RKO (cell line): ENCODE results near the gene CHN2.

ENCODE experiments used
- DNase-seq: peaks from one replicate; pipeline ENCODE4 v3.0.0-alpha.2; 2016; ENCODE audit warnings: low spot score

CHN2 gene

GRCh38 chr7:29335188-29336083 lies 140.9 kb downstream of the CHN2 start:
- no peak for DNase-seq

DNA sequence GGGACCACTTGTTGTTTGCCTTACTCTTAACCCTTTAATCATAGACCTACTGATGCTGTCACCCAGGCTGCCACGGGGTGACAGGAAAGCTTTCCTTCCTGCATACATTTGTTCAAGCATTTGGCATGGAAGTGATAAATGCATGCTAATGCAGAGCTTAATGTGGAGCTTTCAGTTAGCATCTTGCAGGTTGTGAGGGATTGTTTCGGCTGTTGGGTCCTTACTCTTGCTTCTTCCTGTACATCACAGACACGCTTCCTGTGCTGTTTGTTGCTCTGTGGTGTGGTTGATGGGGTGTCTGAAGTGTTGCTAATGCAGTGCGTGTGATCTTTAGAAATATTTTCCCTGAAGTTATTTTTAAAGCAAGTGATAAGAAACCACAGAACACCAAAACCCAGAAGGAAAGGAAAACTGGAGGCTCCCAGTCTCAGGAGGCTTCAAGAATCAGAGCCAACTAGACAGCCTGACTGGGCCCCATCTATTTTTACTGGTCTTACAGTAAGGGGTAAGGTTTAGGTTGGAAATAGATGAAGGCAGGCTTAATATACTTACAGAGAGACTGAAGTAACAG lies 143.1 kb downstream of the CHN2 start:
- no peak for DNase-seq

- DNase-seq, result no peak
These were observed 146.1 kb downstream of the CHN2 start for GRCh38 chr7:29340696-29341095.

GRCh38 chr7:29341156-29341555 lies 146.6 kb downstream of the CHN2 start:
- no peak for DNase-seq

- no peak for DNase-seq
These were observed 148.2 kb downstream of the CHN2 start for GRCh38 chr7:29342761-29343160.

DNA sequence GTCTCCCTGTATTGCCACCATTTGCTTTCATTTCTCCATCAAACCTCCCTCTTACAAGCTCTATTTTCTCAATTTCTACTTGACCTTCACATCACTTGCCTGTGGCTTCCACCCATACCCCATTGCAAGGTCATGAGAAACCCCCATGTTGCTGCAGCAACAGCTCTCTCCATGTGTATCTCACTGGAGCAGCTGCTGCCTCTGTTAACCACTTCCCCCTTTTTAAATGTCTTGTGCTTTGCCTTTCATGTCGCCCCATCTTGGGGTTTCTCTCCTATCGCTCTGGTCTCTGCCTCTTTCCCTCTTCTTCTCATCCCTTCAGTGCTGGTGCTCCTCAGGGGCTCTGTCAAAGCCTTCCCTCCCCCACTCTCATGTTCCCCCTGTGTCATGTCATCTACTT lies 148.8 kb downstream of the CHN2 start:
- DNase-seq, result no peak

DNA sequence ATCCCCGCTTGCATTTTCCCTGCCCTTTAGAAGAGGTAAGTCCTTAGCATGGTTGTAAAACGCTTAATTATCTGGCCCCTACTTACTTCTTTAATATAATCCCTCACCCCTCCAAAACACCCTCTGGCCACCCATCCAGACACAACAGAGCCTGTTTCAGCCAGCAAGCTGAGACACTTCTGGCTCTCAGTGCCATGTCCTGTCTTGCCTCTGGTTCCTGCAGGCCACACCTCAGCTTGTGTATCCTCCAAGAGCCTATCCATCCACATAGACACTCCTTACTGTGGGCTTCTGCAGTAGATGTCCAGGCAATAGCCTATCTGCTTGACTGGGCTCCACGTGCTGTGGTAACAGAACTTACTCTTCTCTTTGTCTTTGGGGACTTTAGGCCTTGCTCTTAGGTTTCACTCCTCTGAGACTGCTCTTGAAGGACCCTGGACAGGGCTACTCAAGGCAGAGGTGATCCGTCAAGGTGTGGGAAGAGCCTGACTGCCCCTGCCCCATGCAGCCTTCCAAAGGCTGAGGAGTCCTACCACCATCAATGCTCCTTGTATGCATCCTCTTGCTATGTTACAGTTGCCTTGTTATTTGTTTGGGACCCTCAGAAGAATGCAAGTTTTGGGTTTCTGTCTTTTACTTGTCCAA lies 149.9 kb downstream of the CHN2 start:
- no peak for DNase-seq

- peak; percentile 7 for DNase-seq
These were observed 151.0 kb downstream of the CHN2 start for GRCh38 chr7:29345590-29345989.

DNA sequence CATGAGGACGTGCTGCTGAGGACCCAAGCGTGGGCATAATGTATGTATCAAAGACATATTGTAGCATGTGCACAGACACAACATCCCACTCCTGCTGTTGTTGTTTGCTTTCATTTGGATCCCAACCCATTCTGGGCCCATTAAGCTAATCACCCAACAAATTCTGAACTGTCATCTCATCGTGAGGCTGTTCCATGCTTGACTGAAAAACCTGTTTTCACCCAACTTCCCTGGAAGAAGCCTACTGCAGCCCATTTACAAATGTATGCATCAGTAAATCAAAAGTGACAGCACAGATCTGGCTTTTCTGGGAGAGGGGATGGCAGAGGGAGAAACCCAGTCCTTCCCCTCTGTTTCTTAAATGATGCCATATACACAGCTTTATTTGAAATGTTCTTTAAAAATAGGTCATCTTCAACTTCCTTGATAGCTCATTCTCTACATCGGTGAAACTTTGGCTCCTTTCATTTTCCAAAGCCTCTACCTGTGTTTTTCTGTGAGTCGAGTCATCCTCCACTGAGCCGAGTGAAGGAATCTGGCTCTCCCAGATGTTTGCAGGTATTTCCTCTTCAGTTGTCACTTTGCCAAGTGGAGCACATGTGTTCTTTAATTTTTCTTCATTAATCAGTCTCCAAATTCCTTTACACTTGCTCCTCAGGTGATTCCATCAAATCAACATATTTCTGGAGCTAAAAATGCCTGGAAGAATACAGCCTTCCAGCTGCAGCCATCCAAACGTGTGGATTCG lies 151.8 kb downstream of the CHN2 start:
- DNase-seq, result no peak

DNA sequence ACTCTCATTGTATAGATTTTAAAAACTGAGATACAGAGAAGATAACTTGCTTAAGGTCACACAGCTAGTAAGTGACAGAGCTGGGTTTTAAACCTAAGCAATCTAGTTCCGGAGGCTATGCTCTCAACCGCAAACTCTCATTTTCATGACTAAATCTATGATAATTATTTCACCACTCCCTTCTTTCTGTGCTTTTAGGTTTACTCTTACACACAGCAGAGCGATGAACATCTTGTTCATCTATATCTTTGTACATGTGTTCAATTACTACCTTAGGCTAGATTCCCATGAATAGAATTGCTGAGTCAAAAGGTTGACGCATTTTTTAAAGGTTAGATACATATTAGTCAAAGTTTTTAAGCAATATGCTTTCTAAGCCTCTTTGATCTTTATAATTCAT lies 154.8 kb downstream of the CHN2 start:
- DNase-seq, result no peak

DNA sequence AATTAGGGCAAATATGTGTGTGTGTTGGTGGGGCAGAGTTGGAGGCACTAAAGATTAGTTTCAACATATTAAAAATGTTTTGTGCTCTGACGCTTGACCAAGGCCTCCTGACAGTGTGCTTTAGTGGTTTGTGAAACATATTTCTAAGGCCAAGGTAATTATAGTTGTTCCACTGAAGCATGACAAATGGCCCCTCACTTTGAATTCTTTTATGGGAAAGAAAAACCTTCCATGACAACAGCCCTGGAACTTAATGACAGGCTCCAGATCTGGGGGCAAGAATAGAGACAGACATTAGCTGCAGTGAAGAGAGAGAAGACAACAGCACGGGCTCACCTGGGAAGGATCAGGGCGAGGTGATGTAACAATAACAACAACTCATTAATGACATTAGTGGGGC lies 155.8 kb downstream of the CHN2 start:
- no peak for DNase-seq

DNA sequence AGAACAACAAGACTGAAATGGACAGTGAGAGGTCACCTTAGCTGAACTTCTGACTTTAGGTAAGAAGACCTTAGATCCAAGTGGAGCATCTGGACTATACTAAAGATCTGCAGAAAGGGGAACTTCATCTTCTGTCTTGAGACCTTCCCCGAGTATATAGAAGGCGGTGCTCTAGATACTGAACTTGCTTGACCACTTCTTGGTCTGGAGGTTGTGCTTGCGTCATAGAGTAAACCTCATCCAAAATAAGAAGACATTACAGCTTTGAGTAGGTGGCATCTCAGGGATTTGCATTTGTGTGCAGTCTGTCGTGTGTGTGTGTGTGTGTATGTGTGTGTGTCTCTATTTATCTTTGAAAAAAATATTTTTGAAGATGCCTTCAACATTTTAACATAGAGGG lies 157.5 kb downstream of the CHN2 start:
- DNase-seq, result no peak

DNA sequence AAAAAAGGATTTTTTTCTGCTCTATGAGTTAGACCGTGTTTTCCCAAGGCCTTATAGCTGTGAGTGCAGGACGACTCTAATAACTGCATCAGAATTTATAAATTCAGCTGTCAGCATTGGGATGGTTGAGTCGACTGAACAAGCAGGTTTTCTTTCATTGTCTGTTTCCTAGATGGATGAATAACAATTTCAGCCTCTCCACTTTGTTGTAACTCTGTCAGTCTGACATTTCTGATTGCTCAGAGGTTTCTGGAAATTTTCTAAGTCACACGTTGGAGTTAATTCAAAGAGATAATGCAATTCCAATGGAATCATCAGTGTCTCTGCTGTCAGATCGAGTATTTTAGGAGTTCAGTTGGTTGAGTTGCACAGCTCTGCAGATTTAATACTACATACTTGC lies 159.2 kb downstream of the CHN2 start:
- no peak for DNase-seq

DNA sequence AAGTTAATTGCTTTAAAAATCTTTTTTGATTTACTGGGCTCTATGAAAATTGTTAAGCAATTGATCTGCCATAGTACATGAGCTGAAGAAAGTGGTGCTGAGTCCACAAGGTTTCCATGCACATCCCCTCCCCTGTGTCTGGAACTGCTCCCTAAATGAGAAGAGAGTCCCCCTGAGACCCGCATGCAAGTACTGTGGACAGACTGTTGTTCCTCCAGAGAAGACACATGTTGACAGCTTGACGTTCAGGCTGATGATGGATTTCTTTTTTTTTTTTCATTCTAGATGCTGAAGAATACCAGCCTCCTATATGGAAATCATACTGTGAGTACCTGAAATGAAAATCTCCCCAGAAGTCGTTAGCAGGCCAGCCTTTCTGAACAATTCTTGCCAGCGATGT lies 159.8 kb downstream of the CHN2 start:
- DNase-seq, result no peak

GRCh38 chr7:29355388-29355787 lies 160.8 kb downstream of the CHN2 start:
- no peak for DNase-seq

- DNase-seq, result no peak
These were observed 162.1 kb downstream of the CHN2 start for GRCh38 chr7:29356631-29357030.

- no peak for DNase-seq
These were observed 165.0 kb downstream of the CHN2 start for GRCh38 chr7:29359482-29360093.

DNA sequence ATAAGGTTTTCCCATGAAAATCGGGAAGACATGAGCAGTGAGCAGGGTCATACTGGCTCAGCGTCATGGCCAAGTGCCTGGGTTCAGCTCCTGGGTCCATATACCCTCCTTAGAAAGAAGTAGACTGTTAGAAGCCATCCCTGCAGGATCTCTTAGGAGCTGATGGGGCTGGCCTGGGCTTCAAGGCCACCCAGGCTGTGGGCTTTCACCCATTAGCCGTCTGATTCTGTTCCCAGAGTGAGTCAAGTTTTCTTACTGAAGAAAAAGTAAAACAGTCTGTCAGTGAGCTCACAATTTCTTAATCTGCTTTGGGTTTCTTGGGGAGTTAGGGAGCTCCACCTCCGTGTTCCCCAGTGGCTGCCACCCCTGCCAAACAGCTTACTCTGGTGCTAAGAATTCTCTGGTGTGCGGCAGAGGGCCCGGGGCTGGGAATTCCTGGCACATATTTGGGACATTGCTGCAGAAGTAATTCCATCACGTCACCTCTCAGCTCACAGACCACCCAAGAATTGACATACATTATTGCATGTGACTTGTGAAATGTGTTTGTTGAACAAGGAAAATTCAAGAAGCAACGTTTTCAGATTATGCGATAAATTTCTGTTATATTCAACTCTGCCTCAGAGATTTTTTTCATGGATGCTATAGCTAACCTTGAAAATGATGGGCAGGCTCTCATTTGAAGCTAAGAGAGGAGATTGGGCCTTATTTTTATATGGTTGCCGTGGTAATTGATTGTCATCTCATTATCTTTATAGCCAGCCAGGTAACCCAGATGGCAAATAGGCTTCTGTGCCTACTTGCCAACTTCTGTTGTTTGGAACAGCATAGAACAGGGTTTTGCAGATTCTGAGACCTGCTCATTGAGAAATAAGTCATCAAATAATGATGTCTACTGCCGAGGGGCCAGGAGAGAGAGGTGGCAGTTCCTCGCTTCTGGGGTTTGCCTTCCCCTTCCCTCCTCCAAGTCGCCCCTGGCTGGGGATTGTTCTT lies 166.4 kb downstream of the CHN2 start:
- no peak for DNase-seq

GRCh38 chr7:29362380-29362779 lies 167.8 kb downstream of the CHN2 start:
- no peak for DNase-seq

DNA sequence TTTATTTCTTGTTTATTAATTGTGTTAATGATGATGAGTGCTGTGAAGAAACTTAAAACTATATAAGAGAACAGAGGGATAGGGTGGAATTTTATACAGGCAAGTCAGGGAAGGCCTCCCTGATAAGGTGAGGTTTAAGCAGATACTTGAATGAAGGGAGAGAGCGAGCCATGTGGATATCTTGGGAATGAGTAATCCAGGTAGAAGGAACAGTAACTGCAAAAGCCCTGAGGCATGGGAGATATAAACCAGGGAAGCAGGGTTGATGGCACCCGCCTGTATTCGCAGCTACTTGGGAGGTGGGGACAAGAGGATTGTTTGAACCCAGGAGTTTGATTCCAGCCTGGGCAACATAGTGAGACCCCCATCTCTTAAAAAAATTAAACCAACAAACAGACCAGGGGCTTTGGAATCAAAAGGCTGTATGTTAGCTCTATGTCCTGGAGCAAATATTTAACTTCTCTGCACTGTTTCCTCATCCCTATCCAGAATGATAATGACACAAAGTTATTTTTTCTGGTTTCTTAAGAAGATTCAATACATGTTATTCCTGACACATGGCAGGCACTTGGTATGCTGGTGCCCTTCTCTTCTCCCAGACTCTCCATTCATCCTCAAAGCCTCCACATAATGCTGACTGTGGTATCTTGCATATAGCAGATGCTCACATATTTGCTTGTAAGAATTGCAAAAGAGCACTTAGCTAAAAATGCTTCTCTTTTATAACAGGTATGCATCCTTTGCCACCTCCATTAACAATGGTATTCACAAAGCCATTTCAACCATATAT lies 169.3 kb downstream of the CHN2 start:
- no peak for DNase-seq
